HEK293T (cell line): ENCODE results near the gene CD1D.

ENCODE experiments used
- BHLHE40 ChIP-seq: fragments of 450-650 bp; IDR thresholded peaks from 2 replicates; pipeline ENCODE4 v1.6.1; 2016; ENCODE audit warnings: mild to moderate bottlenecking, moderate library complexity, borderline replicate concordance
- NFRKB ChIP-seq: fragments of 450-650 bp; IDR thresholded peaks from 2 replicates; pipeline ENCODE4 v1.6.1; 2016; ENCODE audit warnings: mild to moderate bottlenecking, moderate library complexity
- TARDBP ChIP-seq: fragments of 450-650 bp; IDR thresholded peaks from 2 replicates; pipeline ENCODE4 v1.6.1; 2016

GRCh38 chr1:158153179-158153578 lies 27.5 kb upstream of the CD1D start:
- TF ChIP-seq NFRKB (no peak), TARDBP (no peak), BHLHE40 (no peak)
